HL-60 (cell line): Measurements from ENCODE around the gene QSOX2.

Experiments
- DNase-seq, 2 experiments: peaks; one replicate each; pipeline ENCODE4 v3.0.0-alpha.2; 2010 to 2020; ENCODE audit warnings: low read depth in 1 of 2, low spot score in 1 of 2
- H3K27ac ChIP-seq: fragments of 250-450 bp; sonication (Bioruptor Pico); replicated peaks from 2 replicates; pipeline ENCODE4 v1.5.1; 2020; ENCODE audit warnings: mild to moderate bottlenecking, moderate library complexity
- H3K27me3 ChIP-seq: fragments of 250-450 bp; sonication (Bioruptor Pico); 2 replicates; pipeline ENCODE4 v1.5.1; 2021; ENCODE audit warnings: mild to moderate bottlenecking, moderate library complexity; ENCODE audit not compliant: insufficient read depth, poor library complexity, severe bottlenecking
- H3K4me3 ChIP-seq: replicated peaks from 2 replicates; pipeline ENCODE4 v1.5.1; 2011; ENCODE audit warnings: mild to moderate bottlenecking, control low read depth, low read length; ENCODE audit not compliant: insufficient read depth
- GABPA ChIP-seq: IDR thresholded peaks from 2 replicates; pipeline ENCODE4 v1.6.1; 2012; ENCODE audit warnings: low read depth
- POLR2AphosphoS5 ChIP-seq: IDR thresholded peaks from 2 replicates; pipeline ENCODE4 v1.6.1; 2012; ENCODE audit warnings: low read depth
- SPI1 ChIP-seq: IDR thresholded peaks from 2 replicates; pipeline ENCODE4 v1.6.1; 2012; ENCODE audit warnings: low read depth, mild to moderate bottlenecking, borderline replicate concordance
- TF ChIP-seq, protein P1 (sequence below): IDR thresholded peaks from 2 replicates; pipeline ENCODE4 v1.6.1; 2012; ENCODE audit warnings: low read depth; ENCODE audit not compliant: insufficient replicate concordance
- TF ChIP-seq, protein P2 (sequence below): IDR thresholded peaks from one replicate; pipeline ENCODE4 v1.5.1; 2011; ENCODE audit warnings: low read length, control low read depth, inconsistent platforms; ENCODE audit not compliant: insufficient read depth

Gene QSOX2

DNA sequence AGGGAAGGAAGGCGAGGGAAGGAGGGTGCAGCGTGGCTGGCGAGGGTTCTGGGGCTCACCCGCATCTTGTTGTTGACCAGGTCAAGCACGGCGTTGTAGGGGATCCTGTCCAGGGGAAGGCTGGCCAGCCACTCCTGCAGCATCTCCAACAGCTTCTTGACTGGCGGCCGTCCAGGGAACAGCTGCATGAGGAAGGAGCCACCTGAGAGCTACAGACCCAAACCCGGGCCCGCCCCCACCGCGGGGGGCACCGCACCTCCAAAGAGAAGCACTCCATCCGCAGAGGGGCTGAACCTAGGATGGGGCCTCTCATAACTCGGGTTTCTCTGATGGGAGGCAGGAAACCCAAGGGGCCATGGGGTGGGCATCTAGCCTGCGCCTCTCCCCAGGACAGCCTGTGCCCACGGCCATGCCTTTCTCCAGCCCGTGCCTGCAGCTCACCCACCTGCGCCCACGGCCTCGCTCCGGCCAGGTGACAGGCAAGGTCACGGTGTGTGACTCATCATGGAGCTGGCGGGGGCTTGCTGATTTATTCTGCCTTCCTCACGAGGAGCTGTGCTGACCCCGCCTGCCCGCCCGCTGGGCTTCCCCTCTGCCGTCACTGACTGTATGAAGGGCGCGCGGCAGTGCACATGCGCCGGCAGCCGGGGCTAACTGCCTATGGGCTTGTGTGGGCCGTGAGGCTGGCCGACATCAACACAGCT is 28.9 kb downstream of the QSOX2 start:
- no peak overlapping the region for H3K27ac ChIP-seq
- DNase-seq = no peak
- H3K4me3 ChIP-seq = no peak overlapping the region
- TF ChIP-seq POLR2AphosphoS5 (no peak), GABPA (no peak), SPI1 (no peak)
- TF ChIP-seq, protein P1, sequence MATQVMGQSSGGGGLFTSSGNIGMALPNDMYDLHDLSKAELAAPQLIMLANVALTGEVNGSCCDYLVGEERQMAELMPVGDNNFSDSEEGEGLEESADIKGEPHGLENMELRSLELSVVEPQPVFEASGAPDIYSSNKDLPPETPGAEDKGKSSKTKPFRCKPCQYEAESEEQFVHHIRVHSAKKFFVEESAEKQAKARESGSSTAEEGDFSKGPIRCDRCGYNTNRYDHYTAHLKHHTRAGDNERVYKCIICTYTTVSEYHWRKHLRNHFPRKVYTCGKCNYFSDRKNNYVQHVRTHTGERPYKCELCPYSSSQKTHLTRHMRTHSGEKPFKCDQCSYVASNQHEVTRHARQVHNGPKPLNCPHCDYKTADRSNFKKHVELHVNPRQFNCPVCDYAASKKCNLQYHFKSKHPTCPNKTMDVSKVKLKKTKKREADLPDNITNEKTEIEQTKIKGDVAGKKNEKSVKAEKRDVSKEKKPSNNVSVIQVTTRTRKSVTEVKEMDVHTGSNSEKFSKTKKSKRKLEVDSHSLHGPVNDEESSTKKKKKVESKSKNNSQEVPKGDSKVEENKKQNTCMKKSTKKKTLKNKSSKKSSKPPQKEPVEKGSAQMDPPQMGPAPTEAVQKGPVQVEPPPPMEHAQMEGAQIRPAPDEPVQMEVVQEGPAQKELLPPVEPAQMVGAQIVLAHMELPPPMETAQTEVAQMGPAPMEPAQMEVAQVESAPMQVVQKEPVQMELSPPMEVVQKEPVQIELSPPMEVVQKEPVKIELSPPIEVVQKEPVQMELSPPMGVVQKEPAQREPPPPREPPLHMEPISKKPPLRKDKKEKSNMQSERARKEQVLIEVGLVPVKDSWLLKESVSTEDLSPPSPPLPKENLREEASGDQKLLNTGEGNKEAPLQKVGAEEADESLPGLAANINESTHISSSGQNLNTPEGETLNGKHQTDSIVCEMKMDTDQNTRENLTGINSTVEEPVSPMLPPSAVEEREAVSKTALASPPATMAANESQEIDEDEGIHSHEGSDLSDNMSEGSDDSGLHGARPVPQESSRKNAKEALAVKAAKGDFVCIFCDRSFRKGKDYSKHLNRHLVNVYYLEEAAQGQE = no peak
- TF ChIP-seq, protein P2, sequence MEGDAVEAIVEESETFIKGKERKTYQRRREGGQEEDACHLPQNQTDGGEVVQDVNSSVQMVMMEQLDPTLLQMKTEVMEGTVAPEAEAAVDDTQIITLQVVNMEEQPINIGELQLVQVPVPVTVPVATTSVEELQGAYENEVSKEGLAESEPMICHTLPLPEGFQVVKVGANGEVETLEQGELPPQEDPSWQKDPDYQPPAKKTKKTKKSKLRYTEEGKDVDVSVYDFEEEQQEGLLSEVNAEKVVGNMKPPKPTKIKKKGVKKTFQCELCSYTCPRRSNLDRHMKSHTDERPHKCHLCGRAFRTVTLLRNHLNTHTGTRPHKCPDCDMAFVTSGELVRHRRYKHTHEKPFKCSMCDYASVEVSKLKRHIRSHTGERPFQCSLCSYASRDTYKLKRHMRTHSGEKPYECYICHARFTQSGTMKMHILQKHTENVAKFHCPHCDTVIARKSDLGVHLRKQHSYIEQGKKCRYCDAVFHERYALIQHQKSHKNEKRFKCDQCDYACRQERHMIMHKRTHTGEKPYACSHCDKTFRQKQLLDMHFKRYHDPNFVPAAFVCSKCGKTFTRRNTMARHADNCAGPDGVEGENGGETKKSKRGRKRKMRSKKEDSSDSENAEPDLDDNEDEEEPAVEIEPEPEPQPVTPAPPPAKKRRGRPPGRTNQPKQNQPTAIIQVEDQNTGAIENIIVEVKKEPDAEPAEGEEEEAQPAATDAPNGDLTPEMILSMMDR = no peak
- H3K27me3 ChIP-seq = no peaks in the 10 kb centered on the region

DNA sequence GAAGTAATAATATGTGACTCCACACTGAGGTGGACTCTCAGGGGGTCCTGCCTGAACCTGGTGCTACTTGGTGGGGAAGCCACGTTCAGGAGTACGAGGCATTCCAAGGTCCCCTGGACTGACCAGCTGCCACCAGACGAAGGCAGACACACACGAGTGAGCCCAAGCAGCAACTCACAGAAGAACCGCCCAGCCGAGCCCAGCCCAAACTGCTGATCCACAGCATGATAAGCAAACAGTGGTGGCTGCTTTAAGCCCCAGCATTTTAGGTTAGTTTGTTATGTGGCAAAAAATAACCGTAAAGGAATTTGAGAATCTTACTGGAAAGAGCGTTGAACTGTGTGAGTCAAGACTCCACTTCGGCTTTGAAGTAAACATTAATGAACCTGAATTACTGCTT is 31.9 kb downstream of the QSOX2 start:
- no peak for DNase-seq
- Histone ChIP-seq H3K4me3 (no peak overlapping the region), H3K27ac (no peak overlapping the region), H3K27me3 (no peaks in the 10 kb centered on the region)
- TF ChIP-seq POLR2AphosphoS5 = no peak
- TF ChIP-seq, protein P2 = no peak
- TF ChIP-seq, protein P1 = no peak
- TF ChIP-seq GABPA = no peak
- TF ChIP-seq SPI1 = no peak

DNA sequence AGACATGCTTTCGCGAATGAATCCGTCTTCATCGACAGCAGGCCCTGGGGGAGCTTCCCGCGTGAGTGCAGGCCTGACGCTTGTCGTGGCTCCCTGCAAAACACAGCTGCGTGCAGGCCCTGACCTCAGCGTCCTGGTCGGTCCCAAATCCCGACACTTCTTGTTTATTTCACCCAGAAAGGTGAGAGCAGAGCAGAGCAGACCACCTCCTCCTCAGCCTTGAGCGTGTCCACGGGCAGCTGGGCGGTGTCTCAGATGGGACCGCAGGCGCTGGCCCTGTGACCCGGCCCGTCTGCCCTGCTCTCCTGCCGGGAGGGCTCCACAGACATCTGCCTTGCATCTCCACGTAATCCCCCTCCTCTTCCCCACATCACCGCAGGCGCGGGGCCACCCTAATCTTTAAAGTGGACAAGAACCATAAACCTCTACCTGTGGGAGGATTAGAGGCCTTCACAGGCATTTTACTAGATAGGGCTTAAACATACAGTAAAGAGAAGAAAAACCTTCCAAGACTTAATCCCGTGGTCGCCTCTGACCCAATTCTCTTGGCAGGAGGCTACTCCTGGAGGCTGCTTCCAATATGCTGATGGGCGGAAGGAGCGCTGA is 33.2 kb downstream of the QSOX2 start:
- H3K27ac ChIP-seq = no peak overlapping the region
- TF ChIP-seq SPI1 = no peak
- TF ChIP-seq, protein P2 = no peak
- TF ChIP-seq GABPA = no peak
- no peak for TF ChIP-seq POLR2AphosphoS5
- H3K4me3 ChIP-seq = no peak overlapping the region
- DNase-seq = no peak
- H3K27me3 ChIP-seq = no peaks in the 10 kb centered on the region
